HG03575 (cell line): ENCODE measurements around the gene UQCRHL.
"Not testable (repeated sequence)": the region's sequence is repeated elsewhere in the genome, so short reads cannot be mapped to it uniquely, and the experiment has no call there.

Experiments
- ATAC-seq: cut with Tn5 transposase; IDR thresholded peaks from one replicate; pipeline ENCODE4 v1.9.1; 2021; ENCODE audit not compliant: unreplicated experiment, insufficient number of reproducible peaks, low FRiP score; ENCODE audit errors: extremely low read depth

The UQCRHL gene

GRCh38 chr1:15836511-15836771 lies 29.0 kb upstream of the UQCRHL start:
- not testable (repeated sequence) for ATAC-seq

GRCh38 chr1:15835741-15836510 lies 28.5 kb upstream of the UQCRHL start:
- no peak for ATAC-seq

- no peak for ATAC-seq
These were observed 27.8 kb upstream of the UQCRHL start for GRCh38 chr1:15835205-15835740.

GRCh38 chr1:15834406-15835204 lies 27.2 kb upstream of the UQCRHL start:
- no peak for ATAC-seq

- ATAC-seq = no peak
These were observed 26.5 kb upstream of the UQCRHL start for GRCh38 chr1:15833842-15834405.

GRCh38 chr1:15833069-15833679 lies 25.7 kb upstream of the UQCRHL start:
- no peak for ATAC-seq

- no peak for ATAC-seq
These were observed 22.8 kb upstream of the UQCRHL start for GRCh38 chr1:15830258-15830657.

GRCh38 chr1:15828931-15829330 lies 21.5 kb upstream of the UQCRHL start:
- ATAC-seq = not testable (repeated sequence)

GRCh38 chr1:15827567-15827966 lies 20.1 kb upstream of the UQCRHL start:
- ATAC-seq = not testable (repeated sequence)

- ATAC-seq = no peak
These were observed 19.5 kb upstream of the UQCRHL start for GRCh38 chr1:15826810-15827507.

GRCh38 chr1:15825800-15826199 lies 18.4 kb upstream of the UQCRHL start:
- no peak for ATAC-seq

- no peak for ATAC-seq
These were observed 13.0 kb upstream of the UQCRHL start for GRCh38 chr1:15820478-15820877.

- ATAC-seq = no peak
These were observed 9.2 kb upstream of the UQCRHL start for GRCh38 chr1:15816674-15817073.

GRCh38 chr1:15810073-15810472 lies 2.6 kb upstream of the UQCRHL start:
- no peak for ATAC-seq

GRCh38 chr1:15808955-15809354 lies 1.5 kb upstream of the UQCRHL start:
- ATAC-seq = no peak

GRCh38 chr1:15807121-15807520 lies 328 bp downstream of the UQCRHL start:
- no peak for ATAC-seq

GRCh38 chr1:15804060-15804459 lies 3.4 kb downstream of the UQCRHL start:
- no peak for ATAC-seq

GRCh38 chr1:15803380-15803779 lies 4.1 kb downstream of the UQCRHL start:
- no peak for ATAC-seq
